Measurements from ENCODE around the gene ADRM1. TPM values are rescaled to one million over a fixed set of nuclear protein-coding genes. Genes with fewer than 3 reads are reported as not detected.

Gene ADRM1
- total RNA-seq, 1 donor from 2014 or later = 171 TPM

GRCh38 chr20:62350629-62351422 lies 48.0 kb downstream of the ADRM1 start:
- peaks cover 14% of the 10 kb centered on the region for H3K9me3 Mint-ChIP-seq
- intact Hi-C loops (cut with micrococcal nuclease) = no loop called here
- no peaks in the 10 kb centered on the region for H3K36me3 Mint-ChIP-seq (ENCODE audit: low read depth)
- no peak overlapping the region for H3K4me3 Mint-ChIP-seq (ENCODE audit: low read depth)
- no peak for DNase-seq (ENCODE audit: low spot score)
- no peaks in the 10 kb centered on the region for H3K27me3 Mint-ChIP-seq (ENCODE audit: low read depth)
- no peak overlapping the region for H3K27ac Mint-ChIP-seq
- H3K4me1 Mint-ChIP-seq (ENCODE audit: low read depth) = no peaks in the 10 kb centered on the region

GRCh38 chr20:62351469-62352401 lies 48.9 kb downstream of the ADRM1 start:
- H3K9me3 Mint-ChIP-seq = peaks cover 14% of the 10 kb centered on the region
- intact Hi-C loops (cut with micrococcal nuclease) = no loop called here
- no peaks in the 10 kb centered on the region for H3K36me3 Mint-ChIP-seq (ENCODE audit: low read depth)
- H3K4me1 Mint-ChIP-seq (ENCODE audit: low read depth) = no peaks in the 10 kb centered on the region
- DNase-seq (ENCODE audit: low spot score) = no peak
- H3K4me3 Mint-ChIP-seq (ENCODE audit: low read depth) = no peak overlapping the region
- no peaks in the 10 kb centered on the region for H3K27me3 Mint-ChIP-seq (ENCODE audit: low read depth)
- no peak overlapping the region for H3K27ac Mint-ChIP-seq

- H3K9me3 Mint-ChIP-seq = peaks cover 14% of the 10 kb centered on the region
- H3K36me3 Mint-ChIP-seq (ENCODE audit: low read depth) = no peaks in the 10 kb centered on the region
- no peak overlapping the region for H3K27ac Mint-ChIP-seq
- intact Hi-C loops (cut with micrococcal nuclease) = no loop called here
- no peak for DNase-seq (ENCODE audit: low spot score)
- no peaks in the 10 kb centered on the region for H3K27me3 Mint-ChIP-seq (ENCODE audit: low read depth)
- no peak overlapping the region for H3K4me3 Mint-ChIP-seq (ENCODE audit: low read depth)
- no peaks in the 10 kb centered on the region for H3K4me1 Mint-ChIP-seq (ENCODE audit: low read depth)
Observed at GRCh38 chr20:62352402-62353288, 49.8 kb downstream of the ADRM1 start.

GRCh38 chr20:62353289-62354030 lies 50.7 kb downstream of the ADRM1 start:
- no peak overlapping the region for H3K4me3 Mint-ChIP-seq (ENCODE audit: low read depth)
- no peaks in the 10 kb centered on the region for H3K27me3 Mint-ChIP-seq (ENCODE audit: low read depth)
- peaks cover 8% of the 10 kb centered on the region for H3K9me3 Mint-ChIP-seq
- intact Hi-C loops (cut with micrococcal nuclease) = no loop called here
- H3K36me3 Mint-ChIP-seq (ENCODE audit: low read depth) = no peaks in the 10 kb centered on the region
- no peak overlapping the region for H3K27ac Mint-ChIP-seq
- DNase-seq (ENCODE audit: low spot score) = no peak
- no peaks in the 10 kb centered on the region for H3K4me1 Mint-ChIP-seq (ENCODE audit: low read depth)

GRCh38 chr20:62354031-62354808 lies 51.4 kb downstream of the ADRM1 start:
- Mint-ChIP-seq H3K4me1 (ENCODE audit: low read depth) (no peaks in the 10 kb centered on the region), H3K9me3 (peaks cover 3% of the 10 kb centered on the region), H3K4me3 (ENCODE audit: low read depth) (no peak overlapping the region), H3K27me3 (ENCODE audit: low read depth) (no peaks in the 10 kb centered on the region), H3K27ac (no peak overlapping the region), H3K36me3 (ENCODE audit: low read depth) (no peaks in the 10 kb centered on the region)
- no peak for DNase-seq (ENCODE audit: low spot score)
- intact Hi-C loops (cut with micrococcal nuclease) = no loop called here

- Mint-ChIP-seq H3K4me3 (ENCODE audit: low read depth) (no peak overlapping the region), H3K36me3 (ENCODE audit: low read depth) (no peaks in the 10 kb centered on the region), H3K27ac (no peak overlapping the region), H3K9me3 (no peaks in the 10 kb centered on the region), H3K27me3 (ENCODE audit: low read depth) (no peaks in the 10 kb centered on the region), H3K4me1 (ENCODE audit: low read depth) (no peaks in the 10 kb centered on the region)
- no peak for DNase-seq (ENCODE audit: low spot score)
- intact Hi-C loops (cut with micrococcal nuclease) = no loop called here
Observed at GRCh38 chr20:62354811-62355341, 52.1 kb downstream of the ADRM1 start.

- Mint-ChIP-seq H3K27ac (no peak overlapping the region), H3K9me3 (no peaks in the 10 kb centered on the region), H3K4me3 (ENCODE audit: low read depth) (no peak overlapping the region), H3K36me3 (ENCODE audit: low read depth) (no peaks in the 10 kb centered on the region), H3K27me3 (ENCODE audit: low read depth) (no peaks in the 10 kb centered on the region), H3K4me1 (ENCODE audit: low read depth) (no peaks in the 10 kb centered on the region)
- intact Hi-C loops (cut with micrococcal nuclease) = no loop called here
- no peak for DNase-seq (ENCODE audit: low spot score)
Observed at GRCh38 chr20:62355516-62355877, 52.7 kb downstream of the ADRM1 start.

- Mint-ChIP-seq H3K9me3 (no peaks in the 10 kb centered on the region), H3K4me1 (ENCODE audit: low read depth) (no peaks in the 10 kb centered on the region), H3K4me3 (ENCODE audit: low read depth) (no peak overlapping the region), H3K27ac (no peak overlapping the region), H3K27me3 (ENCODE audit: low read depth) (no peaks in the 10 kb centered on the region), H3K36me3 (ENCODE audit: low read depth) (no peaks in the 10 kb centered on the region)
- intact Hi-C loops (cut with micrococcal nuclease) = no loop called here
- DNase-seq (ENCODE audit: low spot score) = no peak
Observed at GRCh38 chr20:62355878-62356588, 53.2 kb downstream of the ADRM1 start.

- Mint-ChIP-seq H3K27me3 (ENCODE audit: low read depth) (no peaks in the 10 kb centered on the region), H3K4me1 (ENCODE audit: low read depth) (no peaks in the 10 kb centered on the region), H3K27ac (no peak overlapping the region), H3K36me3 (ENCODE audit: low read depth) (no peaks in the 10 kb centered on the region), H3K9me3 (no peaks in the 10 kb centered on the region), H3K4me3 (ENCODE audit: low read depth) (no peak overlapping the region)
- intact Hi-C loops (cut with micrococcal nuclease) = no loop called here
- no peak for DNase-seq (ENCODE audit: low spot score)
Observed at GRCh38 chr20:62356589-62357186, 53.9 kb downstream of the ADRM1 start.

GRCh38 chr20:62357187-62357667 lies 54.4 kb downstream of the ADRM1 start:
- no peaks in the 10 kb centered on the region for H3K27me3 Mint-ChIP-seq (ENCODE audit: low read depth)
- H3K27ac Mint-ChIP-seq = no peak overlapping the region
- no peaks in the 10 kb centered on the region for H3K36me3 Mint-ChIP-seq (ENCODE audit: low read depth)
- no peak for DNase-seq (ENCODE audit: low spot score)
- H3K4me1 Mint-ChIP-seq (ENCODE audit: low read depth) = no peaks in the 10 kb centered on the region
- H3K9me3 Mint-ChIP-seq = no peaks in the 10 kb centered on the region
- no peak overlapping the region for H3K4me3 Mint-ChIP-seq (ENCODE audit: low read depth)
- intact Hi-C loops (cut with micrococcal nuclease) = no loop called here
